Activated B cell treated with CpG ODN at 0.5 μM for 24 hours (primary cell): ENCODE results near the gene ASB1. TPM values are rescaled to one million over a fixed set of nuclear protein-coding genes. Genes with fewer than 3 reads are reported as not detected.
"Not testable (repeated sequence)": the region's sequence is repeated elsewhere in the genome, so short reads cannot be mapped to it uniquely, and the experiment has no call there.

Experiments used
- ATAC-seq: fragments of 200-7000 bp; cut with Tn5 transposase; one replicate; pipeline ENCODE4 v1.10.0; 2021; ENCODE audit warnings: low read depth, mild to moderate bottlenecking, moderate library complexity
- CTCF ChIA-PET: fragments of 350-600 bp; sonication (Branson Sonifier 250); formaldehyde crosslinking; loops from one replicate; lab custom pipeline; 2021; ENCODE audit warnings: antibody characterized with exemption; lab: Charles Lee
- POLR2A ChIA-PET: fragments of 350-600 bp; sonication (Branson Sonifier 250); formaldehyde crosslinking; loops from one replicate; lab custom pipeline; 2021; ENCODE audit warnings: antibody characterized with exemption; lab: Charles Lee
- DNase-seq: peaks from one replicate; pipeline ENCODE4 v3.0.0; 2022
- H3K27ac Mint-ChIP-seq: one replicate; pipeline ENCODE4 v1.8.0; 2020; ENCODE audit warnings: mixed read lengths
- H3K27me3 Mint-ChIP-seq: one replicate; pipeline ENCODE4 v1.8.0; 2021; ENCODE audit warnings: mixed read lengths
- H3K36me3 Mint-ChIP-seq: one replicate; pipeline ENCODE4 v1.8.0; 2021; ENCODE audit warnings: low read depth, mixed read lengths
- H3K4me1 Mint-ChIP-seq: one replicate; pipeline ENCODE4 v1.8.0; 2021; ENCODE audit warnings: mixed read lengths
- H3K4me3 Mint-ChIP-seq: one replicate; pipeline ENCODE4 v1.8.0; 2020; ENCODE audit warnings: mild to moderate bottlenecking, mixed read lengths
- H3K9me3 Mint-ChIP-seq: one replicate; pipeline ENCODE4 v1.8.0; 2020; ENCODE audit warnings: mixed read lengths
- intact Hi-C: fragments of 100-400 bp; cut with micrococcal nuclease; formaldehyde crosslinking; loops from one replicate; pipeline ENCODE4 v1.15.1; 2024
- total RNA-seq: library from RNA; stranded (reverse); gene quantifications from 2 replicates; pipeline ENCODE4 v1.2.3, GENCODE V29; 2022
- TF ChIP-seq, protein P1 (sequence below): fragments of 200-600 bp; IDR thresholded peaks from one replicate; pipeline ENCODE4 v1.8.0; 2022; ENCODE audit warnings: antibody characterized with exemption, mild to moderate bottlenecking

Gene ASB1
- total RNA-seq, 1 donor from 2014 or later, result 49.8 TPM

DNA sequence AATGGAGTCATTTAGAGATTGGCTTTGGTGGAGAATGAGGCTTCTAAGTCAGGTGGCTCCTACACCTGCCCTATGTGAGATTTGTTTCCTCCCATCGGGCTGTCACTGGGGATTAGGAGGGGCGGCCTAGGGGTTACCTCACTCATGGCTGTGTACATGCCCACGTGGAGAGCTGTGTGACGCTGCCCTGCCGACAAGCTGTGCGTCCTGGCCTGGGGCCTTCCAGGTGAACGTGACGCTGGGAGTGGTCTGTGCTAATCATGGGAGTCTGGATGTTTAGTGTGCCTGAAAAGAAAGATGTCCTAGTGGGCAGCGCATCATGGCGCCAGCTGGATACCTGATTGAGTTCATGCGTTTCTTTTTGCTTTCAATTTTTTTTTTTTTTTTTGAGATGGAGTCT lies 14.0 kb downstream of the ASB1 start:
- no peak for DNase-seq
- ATAC-seq, result no peak
- H3K9me3 Mint-ChIP-seq, result no peaks in the 10 kb centered on the region
- peaks cover 24% of the 10 kb centered on the region for H3K4me1 Mint-ChIP-seq
- ChIA-PET POLR2A (no interaction called here), CTCF (no interaction called here)
- intact Hi-C loops, result no loop called here
- peaks cover 85% of the 10 kb centered on the region for H3K36me3 Mint-ChIP-seq
- TF ChIP-seq, protein P1, sequence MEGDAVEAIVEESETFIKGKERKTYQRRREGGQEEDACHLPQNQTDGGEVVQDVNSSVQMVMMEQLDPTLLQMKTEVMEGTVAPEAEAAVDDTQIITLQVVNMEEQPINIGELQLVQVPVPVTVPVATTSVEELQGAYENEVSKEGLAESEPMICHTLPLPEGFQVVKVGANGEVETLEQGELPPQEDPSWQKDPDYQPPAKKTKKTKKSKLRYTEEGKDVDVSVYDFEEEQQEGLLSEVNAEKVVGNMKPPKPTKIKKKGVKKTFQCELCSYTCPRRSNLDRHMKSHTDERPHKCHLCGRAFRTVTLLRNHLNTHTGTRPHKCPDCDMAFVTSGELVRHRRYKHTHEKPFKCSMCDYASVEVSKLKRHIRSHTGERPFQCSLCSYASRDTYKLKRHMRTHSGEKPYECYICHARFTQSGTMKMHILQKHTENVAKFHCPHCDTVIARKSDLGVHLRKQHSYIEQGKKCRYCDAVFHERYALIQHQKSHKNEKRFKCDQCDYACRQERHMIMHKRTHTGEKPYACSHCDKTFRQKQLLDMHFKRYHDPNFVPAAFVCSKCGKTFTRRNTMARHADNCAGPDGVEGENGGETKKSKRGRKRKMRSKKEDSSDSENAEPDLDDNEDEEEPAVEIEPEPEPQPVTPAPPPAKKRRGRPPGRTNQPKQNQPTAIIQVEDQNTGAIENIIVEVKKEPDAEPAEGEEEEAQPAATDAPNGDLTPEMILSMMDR, result no peak
- H3K27me3 Mint-ChIP-seq, result no peaks in the 10 kb centered on the region
- no peak overlapping the region for H3K27ac Mint-ChIP-seq
- no peak overlapping the region for H3K4me3 Mint-ChIP-seq

DNA sequence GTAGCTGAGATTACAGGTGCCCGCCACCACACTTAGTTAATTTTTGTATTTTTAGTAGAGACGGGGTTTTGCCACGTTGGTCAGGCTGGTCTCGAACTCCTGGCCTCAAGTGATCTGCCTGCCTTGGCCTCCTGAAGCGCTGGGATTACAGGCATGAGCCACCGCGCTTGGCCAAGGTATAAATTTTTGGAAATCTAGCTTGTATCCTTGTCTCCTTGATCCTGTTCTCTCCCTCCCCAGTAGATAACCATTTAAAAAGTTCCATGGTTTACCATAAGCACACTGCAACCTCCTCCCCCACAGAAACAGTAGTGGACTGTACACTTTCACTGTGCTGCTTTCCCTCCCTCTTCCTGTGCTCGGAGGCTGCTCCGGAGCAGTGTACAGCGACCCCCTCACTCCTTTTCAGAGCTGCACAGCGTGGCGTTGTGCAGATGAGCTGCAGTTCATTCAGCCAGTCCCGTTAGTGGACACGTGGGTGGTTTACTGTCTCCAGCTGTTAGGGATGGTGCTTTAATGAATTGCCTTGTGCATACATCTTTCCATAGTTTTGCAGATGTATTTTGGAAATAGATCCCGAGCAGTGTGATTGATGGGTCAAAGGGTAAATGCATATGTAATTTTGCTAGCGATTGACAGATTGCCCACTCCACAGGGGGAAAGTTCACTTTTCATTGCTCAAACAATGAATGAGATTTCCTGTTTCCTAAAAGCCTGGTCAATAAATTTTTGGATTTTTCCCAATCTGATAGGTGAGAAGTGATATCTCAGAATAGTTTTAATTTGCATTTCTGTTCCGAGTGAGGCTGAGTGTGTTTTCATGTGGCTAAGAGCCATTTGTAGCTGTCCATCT lies 14.8 kb downstream of the ASB1 start:
- no peaks in the 10 kb centered on the region for H3K27me3 Mint-ChIP-seq
- intact Hi-C loops, result no loop called here
- H3K4me1 Mint-ChIP-seq, result peaks cover 24% of the 10 kb centered on the region
- no peak for ATAC-seq
- TF ChIP-seq, protein P1, result no peak
- H3K4me3 Mint-ChIP-seq, result no peak overlapping the region
- ChIA-PET POLR2A (no interaction called here), CTCF (no interaction called here)
- H3K9me3 Mint-ChIP-seq, result no peaks in the 10 kb centered on the region
- no peak overlapping the region for H3K27ac Mint-ChIP-seq
- DNase-seq, result no peak
- peaks cover 85% of the 10 kb centered on the region for H3K36me3 Mint-ChIP-seq

DNA sequence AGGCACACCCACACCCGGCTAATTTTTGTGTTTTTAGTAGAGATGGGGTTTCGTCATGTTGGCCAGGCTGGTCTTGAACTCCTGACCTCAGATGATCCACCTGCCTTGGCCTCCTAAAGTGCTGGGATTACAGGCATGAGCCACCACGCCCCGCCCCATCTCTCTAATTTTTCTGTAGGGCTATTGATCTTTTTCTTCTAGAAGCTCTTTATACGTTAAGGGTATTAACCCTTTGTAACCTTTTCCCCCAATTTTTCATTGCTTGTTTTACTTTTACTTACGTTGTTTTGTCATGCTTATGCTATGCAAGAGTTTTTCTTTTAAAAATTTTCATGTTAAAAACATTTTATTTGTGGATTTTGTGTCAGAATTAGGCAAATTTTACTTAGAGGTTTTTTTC lies 15.5 kb downstream of the ASB1 start:
- peaks cover 85% of the 10 kb centered on the region for H3K36me3 Mint-ChIP-seq
- H3K27ac Mint-ChIP-seq, H3K4me3 Mint-ChIP-seq, CTCF ChIA-PET, POLR2A ChIA-PET, ATAC-seq, intact Hi-C loops, H3K9me3 Mint-ChIP-seq, DNase-seq, H3K27me3 Mint-ChIP-seq: not testable (repeated sequence)
- H3K4me1 Mint-ChIP-seq, result peaks cover 24% of the 10 kb centered on the region

DNA sequence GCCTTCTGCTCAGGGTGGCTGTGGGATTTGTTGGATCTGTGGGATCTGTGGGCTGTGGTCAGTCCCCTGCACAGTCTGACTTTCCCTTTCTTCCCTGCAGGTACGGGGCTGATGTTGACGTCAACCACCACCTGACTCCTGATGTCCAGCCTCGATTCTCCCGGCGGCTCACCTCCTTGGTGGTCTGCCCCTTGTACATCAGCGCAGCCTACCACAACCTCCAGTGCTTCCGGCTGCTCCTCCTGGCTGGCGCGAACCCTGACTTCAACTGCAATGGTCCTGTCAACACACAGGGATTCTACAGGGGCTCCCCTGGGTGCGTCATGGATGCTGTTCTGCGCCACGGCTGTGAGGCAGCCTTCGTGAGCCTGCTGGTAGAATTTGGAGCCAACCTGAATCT lies 17.5 kb downstream of the ASB1 start:
- Mint-ChIP-seq H3K27me3 (no peaks in the 10 kb centered on the region), H3K4me1 (peaks cover 24% of the 10 kb centered on the region), H3K36me3 (peaks cover 89% of the 10 kb centered on the region), H3K27ac (no peak overlapping the region), H3K4me3 (no peak overlapping the region), H3K9me3 (no peaks in the 10 kb centered on the region)
- ChIA-PET POLR2A (no interaction called here), CTCF (no interaction called here)
- TF ChIP-seq, protein P1, result no peak
- DNase-seq (no peak), ATAC-seq (no peak)
- intact Hi-C loops, result no loop called here

DNA sequence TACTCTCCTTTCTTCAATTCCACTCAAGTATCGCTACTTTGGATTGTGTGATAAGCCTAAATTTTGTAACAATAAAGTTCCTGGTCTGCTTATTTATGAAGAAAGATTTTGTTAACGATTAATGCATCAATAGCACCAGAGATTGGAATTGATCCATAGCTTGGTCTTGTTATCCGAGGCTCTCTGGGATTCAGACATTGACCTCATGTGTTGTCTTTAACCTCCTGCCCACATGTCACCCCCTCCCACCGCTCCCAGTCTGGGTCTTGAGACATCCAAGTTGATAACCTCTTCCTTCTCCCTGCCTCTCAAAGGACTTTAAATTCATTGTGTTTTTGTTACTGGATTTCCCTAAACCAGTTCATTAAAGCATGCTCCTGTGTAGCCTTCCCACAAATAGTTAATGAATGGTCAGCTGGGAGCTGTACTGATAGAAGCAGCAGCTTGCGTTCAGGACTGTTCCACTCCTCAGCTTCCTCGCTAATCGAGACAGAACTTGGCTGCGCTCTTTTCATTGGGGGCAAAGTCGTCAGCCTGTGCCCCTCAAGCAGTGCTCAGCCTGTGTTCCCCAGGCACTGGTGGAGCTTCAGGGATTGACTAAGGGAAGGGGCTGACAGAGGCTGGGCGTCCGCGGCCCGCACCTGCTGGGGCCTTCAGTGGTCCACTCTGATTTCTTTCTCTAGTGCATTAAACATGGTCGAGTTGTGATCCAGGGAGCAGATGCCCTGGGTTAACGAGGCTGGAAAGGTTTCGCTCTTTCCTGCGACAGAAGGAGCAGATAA lies 18.9 kb downstream of the ASB1 start:
- CTCF ChIA-PET, result no interaction called here
- TF ChIP-seq, protein P1, result no peak
- H3K27me3 Mint-ChIP-seq, result no peaks in the 10 kb centered on the region
- H3K4me3 Mint-ChIP-seq, result no peak overlapping the region
- ATAC-seq (no peak), DNase-seq (no peak)
- H3K9me3 Mint-ChIP-seq, result no peaks in the 10 kb centered on the region
- intact Hi-C loops, result no loop called here
- POLR2A ChIA-PET, result no interaction called here
- peaks cover 86% of the 10 kb centered on the region for H3K36me3 Mint-ChIP-seq
- no peak overlapping the region for H3K27ac Mint-ChIP-seq
- peaks cover 18% of the 10 kb centered on the region for H3K4me1 Mint-ChIP-seq
